Eye (tissue), 1 donor: ENCODE data around the gene CCNB2.

Source experiments
- DNase-seq: peaks from one replicate; pipeline ENCODE4 v3.0.0-alpha.2; 2015

The CCNB2 gene

DNA sequence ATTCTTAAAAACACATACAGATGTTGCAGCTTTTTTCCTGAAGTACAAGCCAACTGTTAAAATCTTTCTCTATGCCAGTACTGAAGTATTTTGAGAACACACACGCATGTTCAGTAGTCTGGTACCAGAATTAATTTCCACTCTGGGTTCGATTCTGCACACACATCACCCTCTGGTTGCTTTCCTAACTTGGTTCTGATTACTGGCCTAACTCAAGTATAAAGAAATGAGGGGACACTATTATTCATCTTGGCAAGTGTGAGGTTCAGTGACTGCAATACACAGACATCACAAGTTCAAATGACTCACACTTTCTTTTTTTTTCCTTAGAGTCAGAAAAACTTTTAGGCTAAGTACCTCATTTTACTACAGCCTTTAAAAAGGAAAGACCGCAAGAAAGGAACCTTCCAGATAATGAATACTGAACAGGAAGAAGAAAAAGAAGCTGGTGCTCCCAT is 64.3 kb downstream of the CCNB2 start:
- DNase-seq, result no peak

DNA sequence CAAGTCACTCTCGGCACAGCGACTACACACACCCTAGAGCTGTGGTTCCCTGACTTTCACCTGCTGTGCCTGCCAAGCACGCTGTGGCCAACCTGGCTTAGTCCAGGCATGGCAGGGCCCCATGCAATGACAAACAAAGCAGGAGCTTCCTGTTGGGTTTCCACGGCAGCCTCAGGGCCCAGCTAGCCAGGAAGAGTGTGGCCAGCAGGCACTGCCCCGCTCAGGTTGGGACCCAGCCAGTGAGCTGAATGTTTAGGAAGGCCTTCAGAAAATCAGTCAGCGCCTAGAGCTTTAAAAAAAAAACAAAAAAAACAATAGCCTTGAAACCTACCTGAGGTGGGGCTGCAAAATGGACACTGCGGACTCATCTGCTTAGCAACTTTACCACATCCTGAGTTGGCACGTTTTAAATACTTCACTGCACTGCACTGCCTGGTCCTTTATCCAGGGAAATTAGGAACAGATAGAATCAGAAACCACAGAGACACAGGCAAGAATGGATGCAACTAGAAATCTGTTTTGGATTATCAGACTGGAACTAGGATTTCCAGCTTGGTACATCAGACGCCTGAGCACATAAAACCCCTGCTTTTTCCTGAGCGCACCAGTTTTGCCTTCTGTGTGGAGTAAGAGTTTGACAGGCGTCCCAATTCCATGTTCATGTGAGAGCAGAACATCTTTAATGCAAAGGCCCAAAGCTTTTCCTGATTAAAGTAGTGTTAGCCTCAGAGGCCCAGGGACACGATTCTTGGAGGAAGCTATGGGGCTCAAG is 65.5 kb downstream of the CCNB2 start:
- DNase-seq, result peak; percentile 46

DNA sequence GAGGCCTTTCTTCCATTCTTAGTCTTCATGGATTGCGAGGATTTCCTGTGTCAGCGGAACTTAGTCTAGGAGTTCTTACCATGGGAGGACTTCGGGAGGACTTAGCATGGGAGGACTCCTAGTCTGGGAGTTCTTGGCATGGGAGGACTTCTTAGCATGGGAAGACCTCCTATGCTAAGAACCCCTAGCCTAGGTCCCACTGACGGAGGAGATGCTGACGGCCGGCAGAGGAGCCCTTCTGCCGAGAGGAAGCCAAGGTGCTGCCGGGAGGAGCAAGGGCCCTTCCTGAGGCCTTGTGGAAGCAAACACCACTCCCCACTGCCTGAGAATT is 66.1 kb downstream of the CCNB2 start:
- no peak for DNase-seq

DNA sequence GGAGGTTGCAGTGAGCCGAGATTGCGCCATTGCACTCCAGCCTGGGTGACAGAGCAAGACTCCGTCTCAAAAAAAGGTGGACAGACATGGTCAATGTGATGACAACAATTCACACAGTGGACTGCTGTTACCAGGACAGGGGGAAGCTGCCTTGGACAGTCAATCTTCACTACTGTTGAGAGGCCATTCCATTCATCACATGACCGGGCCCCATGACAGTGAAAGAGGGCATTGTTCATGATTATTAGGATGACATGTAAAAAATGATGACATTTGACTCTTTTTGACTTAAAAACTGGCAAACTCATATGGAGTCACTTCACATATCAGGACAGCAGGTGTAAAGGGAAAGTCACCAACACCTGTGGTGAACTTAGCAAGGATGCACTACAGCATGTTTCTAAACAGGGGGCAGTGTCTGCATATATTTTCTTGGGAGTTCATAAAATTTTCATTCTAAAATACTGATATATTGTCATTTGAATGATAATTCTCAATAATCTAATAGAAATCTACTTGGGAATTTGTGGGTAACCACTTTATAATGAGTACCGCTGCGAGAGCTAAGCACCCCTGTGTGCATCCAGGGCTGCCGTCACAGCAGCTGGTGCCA is 67.4 kb downstream of the CCNB2 start:
- no peak for DNase-seq

DNA sequence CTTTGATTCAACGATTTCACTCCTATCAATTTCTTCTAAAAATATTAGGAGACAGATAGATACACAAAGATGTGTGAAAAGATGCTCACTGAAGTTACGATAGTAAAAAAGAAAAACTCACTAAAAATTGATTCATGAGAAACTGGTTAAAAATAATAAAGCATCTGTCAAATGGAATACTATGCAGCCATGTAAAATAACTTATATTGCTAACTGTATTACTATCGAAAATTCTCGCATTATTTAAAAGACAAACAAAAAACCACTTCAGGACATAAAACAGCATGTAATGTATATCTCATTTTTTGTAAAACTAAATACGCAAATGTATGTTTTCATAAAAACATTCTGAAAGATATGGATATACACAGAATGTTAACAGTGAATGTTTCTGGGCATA is 68.2 kb downstream of the CCNB2 start:
- no peak for DNase-seq

DNA sequence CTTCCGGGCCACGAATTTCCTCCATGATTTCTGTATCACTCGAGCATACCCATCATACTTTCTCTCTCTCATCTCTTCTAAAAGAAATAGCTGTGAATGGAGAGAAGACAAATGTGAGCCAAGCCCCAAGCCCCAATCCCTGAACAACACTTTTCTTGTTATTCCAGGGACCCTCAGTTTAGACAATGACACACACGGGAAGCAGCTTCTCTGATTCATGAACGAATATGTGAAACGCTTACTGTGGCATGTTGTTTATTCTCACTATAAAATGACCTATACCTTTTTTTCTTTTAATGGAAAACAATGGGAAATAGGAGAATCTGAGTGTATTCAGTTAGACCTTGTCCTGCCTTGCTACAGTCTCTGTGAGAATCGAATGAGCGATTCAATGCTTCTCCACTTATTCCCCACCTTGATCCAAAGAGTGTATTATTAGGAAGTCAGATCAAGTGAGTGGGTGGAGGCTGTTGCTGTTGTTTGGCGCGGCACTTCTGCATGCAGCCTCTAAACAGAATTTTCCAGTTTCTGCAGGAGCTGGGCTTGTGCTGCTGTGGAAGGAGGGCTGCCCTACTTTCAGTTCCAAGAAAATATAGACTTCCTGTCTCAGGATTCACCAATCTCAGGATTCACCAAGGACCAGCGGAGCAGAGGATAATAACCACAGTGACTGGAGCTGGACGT is 69.3 kb downstream of the CCNB2 start:
- no peak for DNase-seq
